HCT116 (cell line): ENCODE results near the gene PPP1R12C. TPM values are rescaled to one million over a fixed set of nuclear protein-coding genes. Genes with fewer than 3 reads are reported as not detected.

Experiments
- ATAC-seq: fragments of 200-7000 bp; cut with Tn5 transposase; 2 replicates; pipeline ENCODE4 v1.9.1; 2020; ENCODE audit warnings: mild to moderate bottlenecking, moderate library complexity
- BruUV-seq: library from RNA; stranded (reverse); fragments of 400-500 nt; replicated peaks from 2 replicates; lab custom pipeline; 2021; lab: Mats Ljungman, UMichigan
- CTCF ChIA-PET: fragments of 300-600 bp; sonication (Branson Sonifier 250); formaldehyde crosslinking; loops from one replicate; lab custom pipeline; 2021; ENCODE audit warnings: antibody characterized with exemption; lab: Charles Lee
- POLR2A ChIA-PET: fragments of 300-600, 350-600 bp; sonication (Branson Sonifier 250); formaldehyde crosslinking; loops from one replicate; lab custom pipeline; 2021; ENCODE audit warnings: antibody characterized with exemption; lab: Charles Lee
- RAD21 ChIA-PET, 2 experiments: fragments of 300-600 bp; sonication (Branson Sonifier 250); formaldehyde crosslinking; loops; one replicate each; lab custom pipeline; 2023; ENCODE audit warnings: low total read pairs in 2 of 2; ENCODE audit not compliant: uncharacterized antibody in 2 of 2, unreplicated experiment in 2 of 2, low non-redundant PET in 1 of 2; lab: Charles Lee
- DNase-seq: peaks from one replicate; pipeline ENCODE4 v3.0.0-alpha.2; 2010; ENCODE audit warnings: low read depth, low spot score
- H2AFZ ChIP-seq: fragments of 200-600 bp; shearing (Covaris generic), sonication (generic); 2 replicates; pipeline ENCODE4 v1.6.1; 2017; ENCODE audit warnings: low read depth, mixed run types, mixed read lengths, antibody characterized with exemption, low read length; ENCODE audit not compliant: poor library complexity, severe bottlenecking
- H3K27ac ChIP-seq: 2 replicates; pipeline ENCODE4 v1.5.1; 2012; ENCODE audit warnings: low read depth, low read length
- H3K27me3 ChIP-seq: fragments of 200-600 bp; sonication (generic); 2 replicates; pipeline ENCODE4 v1.6.1; 2016; ENCODE audit warnings: mixed run types, low read length, mixed read lengths; ENCODE audit not compliant: insufficient read depth
- H3K36me3 ChIP-seq, 2 experiments: fragments of 200-500 bp in 1 of 2; fragments of 200-600 bp in 1 of 2; sonication (Bioruptor generic) in 1 of 2; sonication (generic) in 1 of 2; 2 replicates each; pipeline versions ENCODE4 v1.5.1 to v1.6.1; 2014 to 2016; ENCODE audit warnings: low read length in 2 of 2, inconsistent platforms in 1 of 2, mixed read lengths in 1 of 2, mixed run types in 1 of 2; ENCODE audit not compliant: insufficient read depth in 2 of 2, control insufficient read depth in 1 of 2
- H3K4me1 ChIP-seq, 2 experiments: fragments of 200-600 bp in 1 of 2; sonication (generic) in 1 of 2; 2 replicates each; pipeline versions ENCODE4 v1.5.1 to v1.6.1; 2012 to 2017; ENCODE audit warnings: low read length in 2 of 2, inconsistent platforms in 1 of 2, mild to moderate bottlenecking in 1 of 2, mixed read lengths in 1 of 2, mixed run types in 1 of 2, moderate library complexity in 1 of 2; ENCODE audit not compliant: insufficient read depth in 2 of 2, control insufficient read depth in 1 of 2
- H3K4me2 ChIP-seq: fragments of 200-600 bp; sonication (generic); 2 replicates; pipeline ENCODE4 v1.6.1; 2017; ENCODE audit warnings: mixed run types, low read length, mixed read lengths
- H3K4me3 ChIP-seq, 2 experiments: fragments of 200-600 bp in 1 of 2; sonication (generic) in 1 of 2; replicated peaks in 1 of 2; 2 replicates each; pipeline ENCODE4 v1.5.1; 2011 to 2016; ENCODE audit warnings: low read length in 2 of 2, control low read depth in 1 of 2, low read depth in 1 of 2, mild to moderate bottlenecking in 1 of 2, mixed read lengths in 1 of 2, mixed run types in 1 of 2
- H3K79me2 ChIP-seq: fragments of 200-600 bp; sonication (generic); 2 replicates; pipeline ENCODE4 v1.6.1; 2017; ENCODE audit warnings: mild to moderate bottlenecking, mixed run types, low read length, moderate library complexity, mixed read lengths; ENCODE audit not compliant: insufficient read depth
- H3K9ac ChIP-seq: fragments of 200-600 bp; sonication (generic); 2 replicates; pipeline ENCODE4 v1.6.1; 2016; ENCODE audit warnings: low read length, mixed read lengths
- H3K9me2 ChIP-seq: fragments of 200-600 bp; sonication (generic), shearing (Covaris generic); 2 replicates; pipeline ENCODE4 v1.6.1; 2017; ENCODE audit warnings: mixed run types, mild to moderate bottlenecking, moderate library complexity; ENCODE audit not compliant: insufficient read depth
- H3K9me3 ChIP-seq, 2 experiments: fragments of 200-500 bp in 1 of 2; fragments of 200-600 bp in 1 of 2; sonication (Bioruptor generic) in 1 of 2; sonication (generic) in 1 of 2; 2 replicates each; pipeline ENCODE4 v1.6.1; 2014 to 2017; ENCODE audit warnings: low read length in 2 of 2, mixed read lengths in 2 of 2, inconsistent platforms in 1 of 2, low read depth in 1 of 2, mild to moderate bottlenecking in 1 of 2, mixed run types in 1 of 2, moderate library complexity in 1 of 2; ENCODE audit not compliant: control insufficient read depth in 1 of 2, insufficient read depth in 1 of 2
- H4K20me1 ChIP-seq: fragments of 200-600 bp; sonication (generic), shearing (Covaris generic); 2 replicates; pipeline ENCODE4 v1.6.1; 2017; ENCODE audit warnings: mixed run types, mild to moderate bottlenecking, moderate library complexity; ENCODE audit not compliant: insufficient read depth
- CEBPB ChIP-seq: IDR thresholded peaks from 2 replicates; pipeline ENCODE4 v1.6.1; 2012; ENCODE audit warnings: low read depth
- ELF1 ChIP-seq: IDR thresholded peaks from 2 replicates; pipeline ENCODE4 v1.6.1; 2012; ENCODE audit warnings: low read depth, borderline replicate concordance
- EZH2 ChIP-seq: fragments of 200-600 bp; sonication (generic); IDR thresholded peaks from 2 replicates; pipeline ENCODE4 v1.6.1; 2017; ENCODE audit warnings: antibody characterized with exemption, mixed run types
- EZH2phosphoT487 ChIP-seq: fragments of 200-600 bp; IDR thresholded peaks from 2 replicates; pipeline ENCODE4 v1.6.1; 2018; ENCODE audit warnings: antibody characterized with exemption, borderline replicate concordance
- FOSL1 ChIP-seq: IDR thresholded peaks from 2 replicates; pipeline ENCODE4 v1.6.1; 2012; ENCODE audit warnings: low read depth
- JUND ChIP-seq: IDR thresholded peaks from 2 replicates; pipeline ENCODE4 v1.6.1; 2012
- POLR2A ChIP-seq: IDR thresholded peaks from 2 replicates; pipeline ENCODE4 v1.7.0; 2011; ENCODE audit warnings: borderline replicate concordance; ENCODE audit not compliant: insufficient read depth, insufficient read length; ENCODE audit errors: extremely low read depth
- POLR2AphosphoS5 ChIP-seq: IDR thresholded peaks from 2 replicates; pipeline ENCODE4 v1.6.1; 2011; ENCODE audit warnings: mild to moderate bottlenecking, low read depth, low read length, moderate library complexity
- SIN3A ChIP-seq: IDR thresholded peaks from 2 replicates; pipeline ENCODE4 v1.6.1; 2012; ENCODE audit warnings: low read depth
- SP1 ChIP-seq: IDR thresholded peaks from 2 replicates; pipeline ENCODE4 v1.6.1; 2012; ENCODE audit warnings: low read depth
- SRF ChIP-seq: IDR thresholded peaks from 2 replicates; pipeline ENCODE4 v1.6.1; 2012; ENCODE audit warnings: low read depth
- YY1 ChIP-seq: IDR thresholded peaks from 2 replicates; pipeline ENCODE4 v1.6.1; 2011; ENCODE audit warnings: low read length, low read depth, moderate library complexity, mild to moderate bottlenecking; ENCODE audit not compliant: insufficient replicate concordance; ENCODE audit errors: extremely low read depth
- ZFX ChIP-seq: fragments of 450-650 bp; IDR thresholded peaks from 2 replicates; pipeline ENCODE4 v1.6.1; 2017
- ZNF274 ChIP-seq: fragments of 200-500 bp; sonication (Bioruptor generic); IDR thresholded peaks from 2 replicates; pipeline ENCODE4 v1.6.1; 2014; ENCODE audit warnings: mild to moderate bottlenecking, low read depth, low read length, inconsistent platforms
- intact Hi-C: fragments of 100-400 bp; cut with micrococcal nuclease; formaldehyde crosslinking; loops from 2 replicates; pipeline ENCODE4 v1.10.0; 2022
- total RNA-seq: library from RNA; stranded (reverse); gene quantifications from one replicate; pipeline ENCODE4 v1.2.1, GENCODE V29; 2021; ENCODE audit not compliant: unreplicated experiment
- TF ChIP-seq, protein P1 (sequence below): IDR thresholded peaks from 2 replicates; pipeline ENCODE4 v1.6.1; 2012
- TF ChIP-seq, protein P2 (sequence below): IDR thresholded peaks from 2 replicates; pipeline ENCODE4 v1.6.1; 2011; ENCODE audit warnings: mild to moderate bottlenecking, low read length, moderate library complexity; ENCODE audit not compliant: insufficient replicate concordance; ENCODE audit errors: extremely low read depth
- TF ChIP-seq, protein P3 (sequence below), 3 experiments: fragments of 200-600 bp in 1 of 3; sonication (generic) in 1 of 3; IDR thresholded peaks in 2 of 3; conservative IDR thresholded peaks in 1 of 3; 2 replicates each; pipeline ENCODE4 v1.5.1; 2012 to 2017; ENCODE audit warnings: low read depth in 2 of 3, low read length in 2 of 3, antibody characterized with exemption in 1 of 3, borderline replicate concordance in 1 of 3, control low read depth in 1 of 3, mild to moderate bottlenecking in 1 of 3, mixed read lengths in 1 of 3, mixed run types in 1 of 3, moderate library complexity in 1 of 3; ENCODE audit not compliant: insufficient read depth in 1 of 3
- TF ChIP-seq, protein P4 (sequence below): IDR thresholded peaks from 2 replicates; pipeline ENCODE4 v1.6.1; 2012; ENCODE audit warnings: low read depth
- TF ChIP-seq, protein P5 (sequence below): IDR thresholded peaks from 2 replicates; pipeline ENCODE4 v1.6.1; 2012

Gene PPP1R12C
- total RNA-seq, 1 experiment from 2014 or later = 83.2 TPM

DNA sequence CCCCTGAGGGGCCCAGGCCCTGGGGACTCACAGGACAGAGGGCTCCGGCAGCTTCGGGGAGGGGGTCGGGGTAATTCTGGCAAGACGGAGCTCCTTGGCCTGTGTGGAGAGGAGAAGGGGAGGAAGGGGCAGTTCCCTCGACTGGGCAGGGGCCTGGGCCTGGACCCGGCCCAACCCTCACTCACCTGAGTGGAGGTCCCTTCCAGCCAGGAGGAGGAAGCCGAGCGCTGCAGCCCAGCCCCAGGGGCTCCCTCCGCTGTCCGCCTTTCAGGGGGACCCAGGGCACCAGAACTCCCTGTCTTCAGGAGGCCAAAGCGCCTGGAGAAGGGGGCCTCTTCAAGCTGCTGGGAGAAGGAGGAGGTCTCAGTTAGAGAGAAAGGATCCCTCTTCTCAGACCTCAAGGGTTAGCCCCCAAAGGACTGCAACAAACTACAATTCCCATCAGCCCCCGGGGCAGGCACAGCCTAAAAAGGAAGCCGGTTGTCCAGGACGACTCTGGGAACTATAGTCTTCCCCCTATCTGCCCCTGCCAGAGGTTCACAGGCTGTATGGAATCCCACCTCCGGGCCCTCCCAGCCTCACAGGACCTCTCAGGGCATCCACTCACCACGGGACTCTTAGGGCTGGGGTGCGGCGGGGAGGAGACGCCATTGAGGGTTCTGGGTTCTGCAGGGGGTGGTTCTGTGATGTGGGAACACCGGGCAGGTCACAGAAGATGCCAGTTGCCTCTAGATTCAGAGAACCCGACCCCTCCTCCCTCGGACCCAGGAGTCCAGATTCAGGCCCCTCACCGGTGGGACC lies 22.0 kb downstream of the PPP1R12C start:
- no peak for TF ChIP-seq SP1
- no peak for TF ChIP-seq ZFX
- TF ChIP-seq EZH2 = no peak
- TF ChIP-seq, protein P1, sequence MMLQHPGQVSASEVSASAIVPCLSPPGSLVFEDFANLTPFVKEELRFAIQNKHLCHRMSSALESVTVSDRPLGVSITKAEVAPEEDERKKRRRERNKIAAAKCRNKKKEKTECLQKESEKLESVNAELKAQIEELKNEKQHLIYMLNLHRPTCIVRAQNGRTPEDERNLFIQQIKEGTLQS = no peak
- TF ChIP-seq, protein P2, sequence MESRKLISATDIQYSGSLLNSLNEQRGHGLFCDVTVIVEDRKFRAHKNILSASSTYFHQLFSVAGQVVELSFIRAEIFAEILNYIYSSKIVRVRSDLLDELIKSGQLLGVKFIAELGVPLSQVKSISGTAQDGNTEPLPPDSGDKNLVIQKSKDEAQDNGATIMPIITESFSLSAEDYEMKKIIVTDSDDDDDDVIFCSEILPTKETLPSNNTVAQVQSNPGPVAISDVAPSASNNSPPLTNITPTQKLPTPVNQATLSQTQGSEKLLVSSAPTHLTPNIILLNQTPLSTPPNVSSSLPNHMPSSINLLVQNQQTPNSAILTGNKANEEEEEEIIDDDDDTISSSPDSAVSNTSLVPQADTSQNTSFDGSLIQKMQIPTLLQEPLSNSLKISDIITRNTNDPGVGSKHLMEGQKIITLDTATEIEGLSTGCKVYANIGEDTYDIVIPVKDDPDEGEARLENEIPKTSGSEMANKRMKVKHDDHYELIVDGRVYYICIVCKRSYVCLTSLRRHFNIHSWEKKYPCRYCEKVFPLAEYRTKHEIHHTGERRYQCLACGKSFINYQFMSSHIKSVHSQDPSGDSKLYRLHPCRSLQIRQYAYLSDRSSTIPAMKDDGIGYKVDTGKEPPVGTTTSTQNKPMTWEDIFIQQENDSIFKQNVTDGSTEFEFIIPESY = no peak
- no peak for TF ChIP-seq SIN3A
- TF ChIP-seq YY1 = no peak
- no peak for TF ChIP-seq CEBPB
- TF ChIP-seq SRF = no peak; the same call in 1 of the 2 replicates
- TF ChIP-seq, protein P3, sequence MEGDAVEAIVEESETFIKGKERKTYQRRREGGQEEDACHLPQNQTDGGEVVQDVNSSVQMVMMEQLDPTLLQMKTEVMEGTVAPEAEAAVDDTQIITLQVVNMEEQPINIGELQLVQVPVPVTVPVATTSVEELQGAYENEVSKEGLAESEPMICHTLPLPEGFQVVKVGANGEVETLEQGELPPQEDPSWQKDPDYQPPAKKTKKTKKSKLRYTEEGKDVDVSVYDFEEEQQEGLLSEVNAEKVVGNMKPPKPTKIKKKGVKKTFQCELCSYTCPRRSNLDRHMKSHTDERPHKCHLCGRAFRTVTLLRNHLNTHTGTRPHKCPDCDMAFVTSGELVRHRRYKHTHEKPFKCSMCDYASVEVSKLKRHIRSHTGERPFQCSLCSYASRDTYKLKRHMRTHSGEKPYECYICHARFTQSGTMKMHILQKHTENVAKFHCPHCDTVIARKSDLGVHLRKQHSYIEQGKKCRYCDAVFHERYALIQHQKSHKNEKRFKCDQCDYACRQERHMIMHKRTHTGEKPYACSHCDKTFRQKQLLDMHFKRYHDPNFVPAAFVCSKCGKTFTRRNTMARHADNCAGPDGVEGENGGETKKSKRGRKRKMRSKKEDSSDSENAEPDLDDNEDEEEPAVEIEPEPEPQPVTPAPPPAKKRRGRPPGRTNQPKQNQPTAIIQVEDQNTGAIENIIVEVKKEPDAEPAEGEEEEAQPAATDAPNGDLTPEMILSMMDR (IDR thresholded peaks at IDR 0.05 in 2 of 3, conservative IDR thresholded peaks at IDR 0.05 in 1 of 3; ENCODE audit: borderline replicate concordance in 1 of 3, insufficient read depth in 1 of 3, low read depth in 2 of 3, low read length in 2 of 3) = no peak
- TF ChIP-seq POLR2AphosphoS5 = no peak
- no peak for TF ChIP-seq JUND
- TF ChIP-seq FOSL1 = no peak
- no peak for TF ChIP-seq ELF1
- no peak for TF ChIP-seq EZH2phosphoT487
- TF ChIP-seq, protein P4, sequence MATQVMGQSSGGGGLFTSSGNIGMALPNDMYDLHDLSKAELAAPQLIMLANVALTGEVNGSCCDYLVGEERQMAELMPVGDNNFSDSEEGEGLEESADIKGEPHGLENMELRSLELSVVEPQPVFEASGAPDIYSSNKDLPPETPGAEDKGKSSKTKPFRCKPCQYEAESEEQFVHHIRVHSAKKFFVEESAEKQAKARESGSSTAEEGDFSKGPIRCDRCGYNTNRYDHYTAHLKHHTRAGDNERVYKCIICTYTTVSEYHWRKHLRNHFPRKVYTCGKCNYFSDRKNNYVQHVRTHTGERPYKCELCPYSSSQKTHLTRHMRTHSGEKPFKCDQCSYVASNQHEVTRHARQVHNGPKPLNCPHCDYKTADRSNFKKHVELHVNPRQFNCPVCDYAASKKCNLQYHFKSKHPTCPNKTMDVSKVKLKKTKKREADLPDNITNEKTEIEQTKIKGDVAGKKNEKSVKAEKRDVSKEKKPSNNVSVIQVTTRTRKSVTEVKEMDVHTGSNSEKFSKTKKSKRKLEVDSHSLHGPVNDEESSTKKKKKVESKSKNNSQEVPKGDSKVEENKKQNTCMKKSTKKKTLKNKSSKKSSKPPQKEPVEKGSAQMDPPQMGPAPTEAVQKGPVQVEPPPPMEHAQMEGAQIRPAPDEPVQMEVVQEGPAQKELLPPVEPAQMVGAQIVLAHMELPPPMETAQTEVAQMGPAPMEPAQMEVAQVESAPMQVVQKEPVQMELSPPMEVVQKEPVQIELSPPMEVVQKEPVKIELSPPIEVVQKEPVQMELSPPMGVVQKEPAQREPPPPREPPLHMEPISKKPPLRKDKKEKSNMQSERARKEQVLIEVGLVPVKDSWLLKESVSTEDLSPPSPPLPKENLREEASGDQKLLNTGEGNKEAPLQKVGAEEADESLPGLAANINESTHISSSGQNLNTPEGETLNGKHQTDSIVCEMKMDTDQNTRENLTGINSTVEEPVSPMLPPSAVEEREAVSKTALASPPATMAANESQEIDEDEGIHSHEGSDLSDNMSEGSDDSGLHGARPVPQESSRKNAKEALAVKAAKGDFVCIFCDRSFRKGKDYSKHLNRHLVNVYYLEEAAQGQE = no peak
- TF ChIP-seq POLR2A = no peak
- TF ChIP-seq, protein P5, sequence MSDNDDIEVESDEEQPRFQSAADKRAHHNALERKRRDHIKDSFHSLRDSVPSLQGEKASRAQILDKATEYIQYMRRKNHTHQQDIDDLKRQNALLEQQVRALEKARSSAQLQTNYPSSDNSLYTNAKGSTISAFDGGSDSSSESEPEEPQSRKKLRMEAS = no peak
- no peak for TF ChIP-seq ZNF274
- no peaks in the 10 kb centered on the region for H3K9me3 ChIP-seq
- no peak overlapping the region for H3K4me2 ChIP-seq
- H3K79me2 ChIP-seq = no peaks in the 10 kb centered on the region
- no peak overlapping the region for H3K4me3 ChIP-seq
- intact Hi-C loops = no loop called here
- ChIA-PET RAD21 (no interaction called here), CTCF (no interaction called here), POLR2A (no interaction called here)
- H3K27ac ChIP-seq = no peak overlapping the region
- DNase-seq = no peak
- H3K27me3 ChIP-seq = no peaks in the 10 kb centered on the region
- H3K4me1 ChIP-seq = no peaks in the 10 kb centered on the region
- H4K20me1 ChIP-seq = no peaks in the 10 kb centered on the region
- H3K36me3 ChIP-seq = peaks cover 2 to 6% of the 10 kb centered on the region in 2 experiments; a peak in 2 of 4 replicates
- no peak overlapping the region for H2AFZ ChIP-seq
- H3K9me2 ChIP-seq = no peaks in the 10 kb centered on the region
- peak; percentile 52 for ATAC-seq
- no peak overlapping the region for H3K9ac ChIP-seq
- BruUV-seq = no TSS peak
